Epithelial cell of proximal tubule (primary cell): ENCODE data around the gene ETV6. TPM values are rescaled to one million over a fixed set of nuclear protein-coding genes. Genes with fewer than 3 reads are reported as not detected.
A peak's percentile ranks its signal among the peaks of the same experiment; 100 is the strongest.

Experiments
- DNase-seq: peaks from one replicate; pipeline ENCODE4 v3.0.0-alpha.2; 2011; ENCODE audit warnings: low read depth
- H3K4me3 ChIP-seq: 2 replicates; pipeline ENCODE4 v1.5.1; 2011; ENCODE audit warnings: low read depth, mild to moderate bottlenecking, low read length
- total RNA-seq: library from RNA; depleted of rRNA; stranded (reverse); fragments of >200 nt; gene quantifications from 2 replicates; pipeline ENCODE4 v1.2.3, GENCODE V29; 2015
- TF ChIP-seq, protein P1 (sequence below): conservative IDR thresholded peaks from 2 replicates; pipeline ENCODE4 v1.5.1; 2012; ENCODE audit warnings: low read depth, mild to moderate bottlenecking, low read length

The ETV6 gene
- total RNA-seq, 1 donor from 2014 or later = 12.9 TPM

DNA sequence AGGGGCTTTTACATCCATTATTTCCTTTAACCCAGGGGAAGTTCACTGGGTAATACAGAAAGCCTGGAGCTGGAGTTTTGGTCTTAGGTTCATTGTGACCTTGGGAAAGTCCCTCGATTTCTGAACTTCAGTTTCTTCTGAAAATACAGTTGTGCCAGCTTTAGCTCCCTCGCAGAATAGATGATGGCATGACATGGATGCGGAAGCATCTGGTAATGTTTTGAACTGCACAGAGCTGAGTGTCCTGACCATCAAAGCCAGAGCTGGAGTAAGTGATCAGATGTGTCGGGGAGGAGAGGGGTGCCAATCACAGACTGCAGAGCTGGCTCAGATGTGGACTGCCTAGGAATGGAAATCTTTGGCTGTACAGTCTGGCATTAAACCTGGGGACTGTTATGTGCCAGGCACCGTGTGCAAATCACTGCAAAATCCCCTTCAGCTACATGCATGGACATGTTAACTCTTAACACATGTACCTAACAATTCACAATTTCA is 180.9 kb downstream of the ETV6 start:
- TF ChIP-seq, protein P1, sequence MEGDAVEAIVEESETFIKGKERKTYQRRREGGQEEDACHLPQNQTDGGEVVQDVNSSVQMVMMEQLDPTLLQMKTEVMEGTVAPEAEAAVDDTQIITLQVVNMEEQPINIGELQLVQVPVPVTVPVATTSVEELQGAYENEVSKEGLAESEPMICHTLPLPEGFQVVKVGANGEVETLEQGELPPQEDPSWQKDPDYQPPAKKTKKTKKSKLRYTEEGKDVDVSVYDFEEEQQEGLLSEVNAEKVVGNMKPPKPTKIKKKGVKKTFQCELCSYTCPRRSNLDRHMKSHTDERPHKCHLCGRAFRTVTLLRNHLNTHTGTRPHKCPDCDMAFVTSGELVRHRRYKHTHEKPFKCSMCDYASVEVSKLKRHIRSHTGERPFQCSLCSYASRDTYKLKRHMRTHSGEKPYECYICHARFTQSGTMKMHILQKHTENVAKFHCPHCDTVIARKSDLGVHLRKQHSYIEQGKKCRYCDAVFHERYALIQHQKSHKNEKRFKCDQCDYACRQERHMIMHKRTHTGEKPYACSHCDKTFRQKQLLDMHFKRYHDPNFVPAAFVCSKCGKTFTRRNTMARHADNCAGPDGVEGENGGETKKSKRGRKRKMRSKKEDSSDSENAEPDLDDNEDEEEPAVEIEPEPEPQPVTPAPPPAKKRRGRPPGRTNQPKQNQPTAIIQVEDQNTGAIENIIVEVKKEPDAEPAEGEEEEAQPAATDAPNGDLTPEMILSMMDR = no peak
- DNase-seq = no peak
- H3K4me3 ChIP-seq = no peak overlapping the region

DNA sequence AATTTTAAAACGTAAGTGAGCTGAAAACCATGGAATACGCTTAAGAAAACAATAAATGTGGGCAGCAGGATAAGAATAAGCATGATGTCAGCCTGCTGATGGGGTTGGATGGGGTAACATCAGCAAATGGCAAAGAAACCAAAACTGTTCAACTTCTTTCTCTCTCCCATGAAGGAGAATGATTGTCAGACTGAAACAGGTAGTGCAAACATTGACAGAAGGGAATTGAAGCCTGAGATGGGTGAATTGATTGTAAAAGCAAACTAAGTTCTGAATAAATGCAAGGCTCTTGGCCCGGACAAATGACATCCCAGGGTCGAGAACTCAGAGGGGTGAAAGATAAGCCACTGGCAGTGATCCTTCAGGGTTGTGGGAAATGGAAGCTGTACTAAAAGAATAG is 182.6 kb downstream of the ETV6 start:
- H3K4me3 ChIP-seq = no peak overlapping the region
- TF ChIP-seq, protein P1 = no peak
- DNase-seq = no peak

DNA sequence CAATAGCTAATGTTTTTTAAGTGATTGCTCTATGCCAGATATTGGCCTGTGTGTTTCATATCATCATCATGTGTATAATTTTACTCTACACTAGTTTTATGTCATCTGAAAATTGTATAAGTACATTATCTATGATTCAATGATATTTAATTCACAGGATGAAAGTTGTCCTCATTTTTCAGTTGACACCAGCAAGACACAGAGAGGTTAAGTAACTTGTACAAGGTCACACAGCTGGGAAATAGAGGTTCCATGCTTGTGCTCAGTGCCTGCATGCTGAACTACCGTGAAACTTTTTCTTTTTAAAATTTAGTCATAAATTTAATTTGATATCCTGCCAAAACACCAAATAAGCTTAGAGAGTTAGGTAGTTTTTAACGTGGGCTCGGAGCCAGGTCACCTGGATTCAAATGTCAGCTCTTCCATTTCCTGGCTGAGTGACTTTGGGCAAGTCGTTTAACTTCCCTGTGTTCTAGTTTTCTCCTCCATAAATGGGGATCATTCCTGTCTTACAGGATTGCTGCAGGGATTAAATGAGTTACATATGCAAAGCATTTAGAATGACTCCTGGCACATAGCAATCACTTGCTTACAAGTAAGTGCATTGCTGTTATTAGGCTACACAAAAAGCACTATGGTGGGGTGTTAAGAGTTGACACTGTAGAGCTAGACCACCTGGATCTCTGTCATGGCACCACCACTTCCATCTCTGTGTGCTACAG is 183.9 kb downstream of the ETV6 start:
- no peak overlapping the region for H3K4me3 ChIP-seq
- TF ChIP-seq, protein P1 = no peak
- no peak for DNase-seq

DNA sequence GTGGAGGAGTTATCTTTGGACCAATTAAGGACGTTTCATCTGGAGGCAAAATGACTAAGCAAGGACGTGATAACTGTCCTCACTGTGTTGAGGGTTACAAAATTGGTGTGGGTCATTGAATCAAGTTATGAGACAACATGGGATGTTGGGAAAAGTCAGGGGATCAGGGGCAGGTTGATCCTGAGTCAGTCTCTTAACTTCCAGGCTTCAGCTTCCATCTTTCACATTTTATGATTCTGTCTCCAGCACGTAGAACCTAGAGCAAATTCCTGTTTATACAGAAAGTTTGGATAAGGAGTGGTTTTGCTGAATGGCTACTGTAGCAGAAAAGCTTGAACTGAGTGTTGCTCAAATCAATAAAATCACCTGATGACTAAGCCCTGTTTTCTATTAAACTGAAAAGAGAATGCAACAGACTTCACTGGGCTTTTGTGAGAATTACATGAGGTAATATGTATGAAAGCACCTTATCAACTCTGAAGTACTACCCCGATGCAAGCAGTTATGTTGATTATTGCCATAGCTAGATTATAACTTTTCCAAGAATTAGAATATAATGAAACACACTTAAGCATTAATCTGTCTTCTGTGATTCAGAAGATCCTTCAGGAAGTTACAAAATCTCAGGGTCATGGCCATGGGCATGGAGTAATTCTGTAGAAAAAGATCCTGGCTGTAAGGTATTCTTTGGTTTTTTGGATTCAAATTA is 184.8 kb downstream of the ETV6 start:
- no peak overlapping the region for H3K4me3 ChIP-seq
- TF ChIP-seq, protein P1 = no peak
- DNase-seq = peak; percentile 72

DNA sequence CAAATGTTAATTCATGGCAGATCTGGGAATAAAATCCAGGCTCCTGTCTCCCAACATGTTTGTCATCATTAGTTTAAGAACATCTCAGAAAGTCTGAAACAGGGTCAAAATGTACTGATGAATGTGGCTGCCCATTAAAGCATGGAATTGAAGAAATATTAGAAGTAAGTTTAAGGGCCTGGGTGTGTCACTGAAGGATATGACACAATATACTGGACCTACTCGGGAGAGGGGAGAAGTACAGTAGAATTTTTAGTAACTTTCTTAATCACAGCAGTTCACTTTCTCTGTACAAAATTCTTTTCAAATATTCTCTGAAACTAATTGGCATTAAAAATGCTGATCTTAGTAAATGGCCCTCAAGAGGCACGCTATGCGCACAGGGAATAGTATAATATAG is 185.5 kb downstream of the ETV6 start:
- DNase-seq = no peak
- TF ChIP-seq, protein P1 = no peak
- H3K4me3 ChIP-seq = no peak overlapping the region

DNA sequence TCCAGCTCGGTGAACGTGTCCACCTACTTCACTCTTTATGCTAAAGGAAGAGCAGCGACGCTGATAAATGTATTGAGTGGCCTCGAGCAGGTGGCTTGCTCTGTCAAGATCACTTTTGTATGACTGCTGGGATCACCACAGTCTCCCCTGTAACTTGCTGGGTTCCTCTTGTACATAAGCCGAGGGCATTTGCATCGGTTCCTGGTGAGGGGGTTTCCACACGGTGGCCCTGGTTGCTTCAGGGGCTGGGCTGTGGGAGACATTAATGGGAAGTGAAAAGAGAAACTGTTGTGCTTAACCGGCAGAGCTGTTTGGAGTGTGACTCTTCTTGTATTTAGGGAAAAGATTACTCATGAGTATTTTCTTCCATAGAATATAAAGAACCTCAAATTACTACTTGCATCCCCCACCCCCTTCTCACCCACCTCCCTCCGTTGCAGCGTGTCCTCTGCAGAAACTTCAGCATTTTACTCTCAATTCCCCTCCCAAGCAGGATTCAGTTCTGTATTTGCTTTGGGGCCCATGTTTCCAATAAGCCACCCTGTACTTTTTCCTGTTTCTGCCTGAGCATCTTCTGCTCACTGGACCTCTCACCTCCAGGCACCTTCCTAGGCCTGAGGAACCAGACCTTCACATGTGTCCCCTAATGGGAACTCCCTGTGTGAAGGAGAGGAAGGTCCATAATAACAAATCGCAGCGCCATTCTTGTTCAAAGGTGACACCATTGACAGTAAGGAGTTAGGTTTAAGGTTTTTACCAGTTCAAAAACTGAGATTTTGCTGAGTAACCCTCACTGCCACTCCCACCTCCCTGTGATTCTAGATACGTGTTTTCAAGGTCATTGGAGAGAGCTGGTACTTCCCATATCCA is 187.0 kb downstream of the ETV6 start:
- TF ChIP-seq, protein P1 = no peak
- no peak overlapping the region for H3K4me3 ChIP-seq
- no peak for DNase-seq
